ENCODE data around the gene NTRK1. TPM values are rescaled to one million over a fixed set of nuclear protein-coding genes. Genes with fewer than 3 reads are reported as not detected.

The NTRK1 gene
- total RNA-seq, 1 donor from 2014 or later, result not detected

DNA sequence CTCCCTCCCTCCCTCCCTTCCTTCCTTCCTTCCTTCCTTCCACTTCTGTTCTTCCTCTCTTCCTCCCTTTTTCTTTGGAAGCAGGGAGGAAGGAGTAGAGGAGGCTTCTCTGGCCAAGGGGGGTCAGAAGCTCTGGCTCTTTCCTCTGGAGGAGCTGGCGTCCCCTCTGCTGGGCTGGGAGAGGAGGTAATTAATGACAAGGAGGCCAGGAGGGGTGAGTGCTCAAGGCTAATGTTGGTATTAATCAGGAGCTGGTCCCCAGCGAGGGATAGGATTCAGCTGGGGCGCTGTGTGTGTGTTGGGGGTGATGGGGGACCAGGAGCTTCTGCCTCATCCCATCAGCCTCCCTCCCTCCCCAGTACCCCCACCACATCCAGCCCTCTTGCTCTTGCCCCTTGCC is 26.7 kb downstream of the NTRK1 start:
- Histone ChIP-seq H3K4me3 (ENCODE audit: low read depth, low read length) (no peak overlapping the region), H3K27me3 (ENCODE audit: control insufficient read depth, insufficient read depth, low read length) (peaks cover 32% of the 10 kb centered on the region), H3K36me3 (ENCODE audit: control insufficient read depth, insufficient read depth, low read length) (no peaks in the 10 kb centered on the region)
- DNase-seq (ENCODE audit: low read depth), result no peak
- TF ChIP-seq, protein P1, sequence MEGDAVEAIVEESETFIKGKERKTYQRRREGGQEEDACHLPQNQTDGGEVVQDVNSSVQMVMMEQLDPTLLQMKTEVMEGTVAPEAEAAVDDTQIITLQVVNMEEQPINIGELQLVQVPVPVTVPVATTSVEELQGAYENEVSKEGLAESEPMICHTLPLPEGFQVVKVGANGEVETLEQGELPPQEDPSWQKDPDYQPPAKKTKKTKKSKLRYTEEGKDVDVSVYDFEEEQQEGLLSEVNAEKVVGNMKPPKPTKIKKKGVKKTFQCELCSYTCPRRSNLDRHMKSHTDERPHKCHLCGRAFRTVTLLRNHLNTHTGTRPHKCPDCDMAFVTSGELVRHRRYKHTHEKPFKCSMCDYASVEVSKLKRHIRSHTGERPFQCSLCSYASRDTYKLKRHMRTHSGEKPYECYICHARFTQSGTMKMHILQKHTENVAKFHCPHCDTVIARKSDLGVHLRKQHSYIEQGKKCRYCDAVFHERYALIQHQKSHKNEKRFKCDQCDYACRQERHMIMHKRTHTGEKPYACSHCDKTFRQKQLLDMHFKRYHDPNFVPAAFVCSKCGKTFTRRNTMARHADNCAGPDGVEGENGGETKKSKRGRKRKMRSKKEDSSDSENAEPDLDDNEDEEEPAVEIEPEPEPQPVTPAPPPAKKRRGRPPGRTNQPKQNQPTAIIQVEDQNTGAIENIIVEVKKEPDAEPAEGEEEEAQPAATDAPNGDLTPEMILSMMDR (IDR thresholded peaks at IDR 0.05; ENCODE audit: insufficient read depth, low read length, poor library complexity, severe bottlenecking), result no peak

DNA sequence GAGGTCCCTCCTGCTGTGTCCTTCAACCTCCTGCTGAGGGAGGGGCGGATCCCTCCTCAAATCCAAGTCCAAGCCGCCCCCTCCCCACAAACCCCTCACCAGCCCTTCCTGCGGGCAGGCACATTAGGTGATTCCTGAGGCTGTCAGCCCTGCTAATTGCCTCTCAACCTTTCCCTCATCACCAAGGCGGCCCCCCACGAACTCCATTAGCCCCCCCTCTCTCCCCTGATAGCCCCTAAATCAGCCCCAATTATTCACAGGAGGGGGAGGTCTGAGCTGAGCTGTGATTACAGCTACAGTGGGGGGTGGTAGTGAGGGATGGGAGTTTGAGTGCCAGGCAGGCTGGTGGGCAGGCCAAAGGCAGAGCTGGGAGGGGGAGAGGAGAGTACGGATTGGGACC is 27.1 kb downstream of the NTRK1 start:
- peaks cover 32% of the 10 kb centered on the region for H3K27me3 ChIP-seq (ENCODE audit: control insufficient read depth, insufficient read depth, low read length)
- TF ChIP-seq, protein P1 (IDR thresholded peaks at IDR 0.05; ENCODE audit: insufficient read depth, low read length, poor library complexity, severe bottlenecking), result no peak
- H3K4me3 ChIP-seq (ENCODE audit: low read depth, low read length), result no peak overlapping the region

DNA sequence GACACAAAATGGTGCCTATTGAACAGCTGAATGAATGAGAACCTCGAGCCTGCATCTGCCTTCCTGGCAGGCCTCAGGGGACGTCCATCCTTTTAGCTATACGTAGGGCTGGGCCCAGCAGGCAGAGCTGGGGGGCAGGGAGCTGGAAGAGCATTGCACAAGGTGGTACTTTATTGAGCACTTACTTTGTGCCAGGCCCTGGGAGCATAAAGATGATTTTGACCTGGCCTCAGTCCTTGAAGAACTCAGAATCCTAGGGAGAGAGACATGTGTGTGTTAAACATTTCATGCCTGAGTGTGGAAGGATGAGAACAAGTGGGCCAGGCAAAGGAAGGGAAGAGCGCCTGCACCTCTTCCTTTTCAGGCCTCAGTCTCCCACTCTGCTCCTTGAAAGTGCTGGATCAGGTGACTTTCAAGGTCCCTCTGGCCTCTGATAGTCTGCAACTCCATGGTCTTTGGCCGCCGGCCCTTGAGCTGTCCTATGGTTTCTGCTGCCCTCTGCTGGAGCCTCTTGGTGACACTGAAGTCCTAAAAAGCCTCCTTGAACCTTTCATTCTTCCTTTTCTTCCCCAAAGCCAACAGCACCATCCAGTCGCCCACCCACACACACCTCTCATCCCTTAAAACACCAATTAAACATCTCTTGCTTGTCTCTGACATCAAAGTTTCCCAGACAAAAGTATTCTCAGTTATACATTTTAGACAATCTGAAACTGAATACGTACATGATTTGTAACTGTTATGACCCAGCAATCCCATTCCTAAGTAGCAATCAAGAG is 29.3 kb downstream of the NTRK1 start:
- Histone ChIP-seq H3K36me3 (ENCODE audit: control insufficient read depth, insufficient read depth, low read length) (no peaks in the 10 kb centered on the region), H3K27me3 (ENCODE audit: control insufficient read depth, insufficient read depth, low read length) (peaks cover 22% of the 10 kb centered on the region), H3K4me3 (ENCODE audit: low read depth, low read length) (no peak overlapping the region)
- TF ChIP-seq, protein P1 (IDR thresholded peaks at IDR 0.05; ENCODE audit: insufficient read depth, low read length, poor library complexity, severe bottlenecking), result peak; percentile 90
- peak; percentile 44 for DNase-seq (ENCODE audit: low read depth)

More for the DNA sequence above, 27.1 kb downstream of the NTRK1 start:
- H3K36me3 ChIP-seq (ENCODE audit: control insufficient read depth, insufficient read depth, low read length), result no peaks in the 10 kb centered on the region
- DNase-seq (ENCODE audit: low read depth), result no peak

DNA sequence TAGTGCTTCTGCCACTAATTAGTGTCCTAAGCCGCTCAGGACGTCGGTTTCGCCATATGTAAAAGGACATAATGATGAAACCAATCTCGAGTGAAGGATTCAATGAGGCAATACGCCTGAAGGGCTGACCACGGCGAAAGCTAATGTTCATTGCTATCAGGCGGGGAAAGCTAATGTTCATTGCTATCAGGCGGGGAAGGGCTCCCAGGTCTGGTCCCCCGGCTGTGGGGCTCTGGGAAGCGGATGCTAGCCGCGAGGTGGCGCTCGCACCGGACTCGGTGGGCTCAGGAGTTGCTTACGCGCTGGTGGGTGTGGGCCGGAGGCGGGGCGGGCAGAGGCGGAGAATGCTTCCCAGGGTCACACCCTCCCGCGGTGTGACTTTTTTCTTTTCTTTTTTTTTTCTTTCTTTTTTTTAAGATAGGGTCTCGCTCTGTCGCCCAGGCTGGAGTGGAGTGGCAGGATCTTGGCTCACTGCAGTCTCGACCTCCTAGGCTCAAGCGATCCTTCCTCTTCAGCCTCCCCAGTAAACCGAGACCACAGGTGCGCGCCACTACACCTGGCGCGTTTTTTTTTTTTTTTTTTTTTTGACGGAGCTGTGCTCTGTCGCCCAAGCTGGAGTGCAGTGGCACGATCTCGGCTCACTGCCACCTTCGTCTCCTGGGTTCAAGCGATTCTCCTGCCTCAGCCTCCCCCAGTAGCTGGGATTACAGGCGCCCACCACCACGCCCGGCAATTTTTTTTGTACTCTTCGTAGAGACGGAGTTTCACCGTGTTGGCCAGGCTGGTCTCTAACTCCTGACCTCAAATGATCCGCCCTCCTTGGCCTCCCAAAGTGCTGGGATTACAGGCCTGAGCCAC is 31.8 kb downstream of the NTRK1 start:
- peak; percentile 59 for DNase-seq (ENCODE audit: low read depth)
- no peaks in the 10 kb centered on the region for H3K36me3 ChIP-seq (ENCODE audit: control insufficient read depth, insufficient read depth, low read length)
- H3K27me3 ChIP-seq (ENCODE audit: control insufficient read depth, insufficient read depth, low read length), result peaks cover 15% of the 10 kb centered on the region
- TF ChIP-seq, protein P1 (IDR thresholded peaks at IDR 0.05; ENCODE audit: insufficient read depth, low read length, poor library complexity, severe bottlenecking), result peak; percentile 91
- no peak overlapping the region for H3K4me3 ChIP-seq (ENCODE audit: low read depth, low read length)

DNA sequence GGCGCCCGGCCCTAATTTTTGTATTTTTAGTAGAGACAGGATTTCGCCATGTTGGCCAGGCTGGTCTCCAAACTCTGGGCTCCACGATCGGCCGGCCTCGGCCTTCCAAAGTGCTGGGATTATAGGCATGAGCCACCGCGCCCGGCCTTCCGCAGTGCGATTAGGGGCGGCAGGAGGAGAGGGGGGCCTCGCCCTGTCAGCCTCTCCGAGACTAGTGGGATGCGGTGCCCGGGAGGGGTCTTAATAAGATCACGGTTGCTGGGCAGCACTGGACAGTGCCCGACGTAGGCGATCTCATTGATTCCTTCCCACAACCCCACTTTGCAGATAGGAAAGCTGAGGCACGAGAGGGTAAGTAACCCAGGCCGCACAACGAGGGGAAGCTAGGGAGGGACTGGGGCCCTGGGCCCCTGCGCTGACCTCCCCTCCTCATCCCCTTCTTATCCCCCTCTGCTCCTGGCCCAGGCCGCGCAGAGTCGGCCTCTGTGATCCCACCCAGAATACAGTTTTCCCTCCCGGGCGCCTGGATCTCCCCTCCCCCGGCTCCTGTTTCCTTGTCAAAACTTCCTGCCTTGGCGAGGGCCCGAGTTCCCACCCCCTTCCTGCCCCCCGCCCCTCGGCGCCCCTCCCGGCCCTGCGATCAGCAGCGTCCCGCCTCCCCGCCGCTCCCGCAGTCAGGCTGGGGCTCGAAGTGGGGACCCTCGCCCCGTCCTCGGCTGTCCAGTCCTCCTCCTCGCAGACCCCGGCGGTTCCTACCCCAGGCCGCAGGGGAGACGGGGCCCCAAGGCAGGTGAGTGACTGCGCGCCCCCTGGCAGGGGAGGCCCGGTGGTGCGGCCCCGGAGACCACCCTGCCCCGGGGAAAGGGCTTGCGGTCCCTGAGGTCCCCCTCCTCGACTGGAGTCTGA is 32.6 kb downstream of the NTRK1 start, which contains the start of gene PEAR1:
Gene PEAR1, plus strand, starts transcription at position 671 of the 906 bp plus-strand sequence. CDS start 10,209 bp downstream, outside the sequence.
- TF ChIP-seq, protein P1 (IDR thresholded peaks at IDR 0.05; ENCODE audit: insufficient read depth, low read length, poor library complexity, severe bottlenecking), result no peak
- no peak for DNase-seq (ENCODE audit: low read depth)
- no peaks in the 10 kb centered on the region for H3K36me3 ChIP-seq (ENCODE audit: control insufficient read depth, insufficient read depth, low read length)
- peak within 1 kb of the TSS; percentile 36 for H3K4me3 ChIP-seq (ENCODE audit: low read depth, low read length)
- peaks cover 7% of the 10 kb centered on the region for H3K27me3 ChIP-seq (ENCODE audit: control insufficient read depth, insufficient read depth, low read length)

All from kidney epithelial cell (primary cell).